ENCODE measurements around the gene SLC29A1. TPM values are rescaled to one million over a fixed set of nuclear protein-coding genes. Genes with fewer than 3 reads are reported as not detected.
A peak's percentile ranks its signal among the peaks of the same experiment; 100 is the strongest.

The SLC29A1 gene
- polyA plus RNA-seq, 2 donors, result 11.6 to 18.5 TPM

GRCh38 chr6:44245912-44246662 lies 22.7 kb downstream of the SLC29A1 start:
- H3K27ac ChIP-seq (ENCODE audit: low read depth in 2 of 2, low read length in 1 of 2), result peak overlapping the region; percentile 97 to 100
- WGBS, 2 donors, result 1% methylated on average over 61 to 62 of the region's 62 CpGs
- H3K4me3 ChIP-seq (ENCODE audit: low read depth in 1 of 2, low read length in 2 of 2), result peak overlapping the region; percentile 67 to 88
- no peaks in the 10 kb centered on the region for H3K9me3 ChIP-seq (ENCODE audit: control insufficient read depth in 2 of 2, insufficient read depth in 1 of 2, low read depth in 1 of 2, low read length in 1 of 2)
- H3K27me3 ChIP-seq (ENCODE audit: control insufficient read depth in 1 of 2, insufficient read depth in 2 of 2, low read length in 2 of 2), result no peaks in the 10 kb centered on the region
- H3K36me3 ChIP-seq (ENCODE audit: control insufficient read depth in 2 of 2, insufficient read depth in 2 of 2, low read length in 1 of 2), result peaks cover 10 to 12% of the 10 kb centered on the region in 2 donors
- H3K4me1 ChIP-seq (ENCODE audit: control insufficient read depth in 2 of 2, insufficient read depth in 2 of 2, low read length in 1 of 2), result peaks cover 0 to 4% of the 10 kb centered on the region in 2 donors

- no peaks in the 10 kb centered on the region for H3K9me3 ChIP-seq (ENCODE audit: control insufficient read depth in 2 of 2, insufficient read depth in 1 of 2, low read depth in 1 of 2, low read length in 1 of 2)
- H3K4me3 ChIP-seq (ENCODE audit: low read depth in 1 of 2, low read length in 2 of 2), result peak within 1 kb of the TSS; percentile 67 to 88
- WGBS, 2 donors, result 0% methylated on average over 34 of the region's 34 CpGs
- peaks cover 0 to 4% of the 10 kb centered on the region in 2 donors for H3K4me1 ChIP-seq (ENCODE audit: control insufficient read depth in 2 of 2, insufficient read depth in 2 of 2, low read length in 1 of 2)
- H3K27me3 ChIP-seq (ENCODE audit: control insufficient read depth in 1 of 2, insufficient read depth in 2 of 2, low read length in 2 of 2), result no peaks in the 10 kb centered on the region
- H3K36me3 ChIP-seq (ENCODE audit: control insufficient read depth in 2 of 2, insufficient read depth in 2 of 2, low read length in 1 of 2), result peaks cover 13 to 15% of the 10 kb centered on the region in 2 donors
- H3K27ac ChIP-seq (ENCODE audit: low read depth in 2 of 2, low read length in 1 of 2), result peak within 1 kb of the TSS; percentile 97 to 100
Measured at GRCh38 chr6:44246663-44247337, 23.4 kb downstream of the SLC29A1 start, which contains the start of gene HSP90AB1. Gene HSP90AB1, plus strand, starts transcription at chr6:44247101. Its CDS starts 1,529 bp downstream, at chr6:44248630.

- peaks cover 16 to 19% of the 10 kb centered on the region in 2 donors for H3K36me3 ChIP-seq (ENCODE audit: control insufficient read depth in 2 of 2, insufficient read depth in 2 of 2, low read length in 1 of 2)
- no peaks in the 10 kb centered on the region for H3K27me3 ChIP-seq (ENCODE audit: control insufficient read depth in 1 of 2, insufficient read depth in 2 of 2, low read length in 2 of 2)
- H3K27ac ChIP-seq (ENCODE audit: low read depth in 2 of 2, low read length in 1 of 2), result peak overlapping the region; percentile 75 to 100
- peaks cover 0 to 4% of the 10 kb centered on the region in 2 donors for H3K4me1 ChIP-seq (ENCODE audit: control insufficient read depth in 2 of 2, insufficient read depth in 2 of 2, low read length in 1 of 2)
- 0% methylated on average over 52 of the region's 52 CpGs for WGBS, 2 donors
- no peaks in the 10 kb centered on the region for H3K9me3 ChIP-seq (ENCODE audit: control insufficient read depth in 2 of 2, insufficient read depth in 1 of 2, low read depth in 1 of 2, low read length in 1 of 2)
- H3K4me3 ChIP-seq (ENCODE audit: low read depth in 1 of 2, low read length in 2 of 2), result peak overlapping the region; percentile 67 to 88
Measured at GRCh38 chr6:44247338-44248302, 24.2 kb downstream of the SLC29A1 start.

- WGBS, 2 donors, result 13 to 18% methylated on average over 1 of the region's 1 CpG
- Histone ChIP-seq H3K27ac (ENCODE audit: low read depth in 2 of 2, low read length in 1 of 2) (no peak overlapping the region), H3K4me1 (ENCODE audit: control insufficient read depth in 2 of 2, insufficient read depth in 2 of 2, low read length in 1 of 2) (peaks cover 0 to 4% of the 10 kb centered on the region in 2 donors), H3K9me3 (ENCODE audit: control insufficient read depth in 2 of 2, insufficient read depth in 1 of 2, low read depth in 1 of 2, low read length in 1 of 2) (no peaks in the 10 kb centered on the region), H3K4me3 (ENCODE audit: low read depth in 1 of 2, low read length in 2 of 2) (peak overlapping the region in 1 of 2 donors; percentile 88), H3K27me3 (ENCODE audit: control insufficient read depth in 1 of 2, insufficient read depth in 2 of 2, low read length in 2 of 2) (no peaks in the 10 kb centered on the region), H3K36me3 (ENCODE audit: control insufficient read depth in 2 of 2, insufficient read depth in 2 of 2, low read length in 1 of 2) (peaks cover 16 to 26% of the 10 kb centered on the region in 2 donors)
Measured at GRCh38 chr6:44248579-44248978, 25.2 kb downstream of the SLC29A1 start.

- H3K9me3 ChIP-seq (ENCODE audit: control insufficient read depth in 2 of 2, insufficient read depth in 1 of 2, low read depth in 1 of 2, low read length in 1 of 2), result no peaks in the 10 kb centered on the region
- H3K4me1 ChIP-seq (ENCODE audit: control insufficient read depth in 2 of 2, insufficient read depth in 2 of 2, low read length in 1 of 2), result peaks cover 0 to 4% of the 10 kb centered on the region in 2 donors
- peak overlapping the region in 1 of 2 donors; percentile 3 for H3K27ac ChIP-seq (ENCODE audit: low read depth in 2 of 2, low read length in 1 of 2)
- peak overlapping the region in 1 of 2 donors; percentile 88 for H3K4me3 ChIP-seq (ENCODE audit: low read depth in 1 of 2, low read length in 2 of 2)
- H3K27me3 ChIP-seq (ENCODE audit: control insufficient read depth in 1 of 2, insufficient read depth in 2 of 2, low read length in 2 of 2), result no peaks in the 10 kb centered on the region
- H3K36me3 ChIP-seq (ENCODE audit: control insufficient read depth in 2 of 2, insufficient read depth in 2 of 2, low read length in 1 of 2), result peaks cover 16 to 28% of the 10 kb centered on the region in 2 donors
- WGBS, 2 donors, result 64 to 70% methylated on average over 9 of the region's 9 CpGs
Measured at GRCh38 chr6:44249082-44249748, 25.8 kb downstream of the SLC29A1 start.

- Histone ChIP-seq H3K4me1 (ENCODE audit: control insufficient read depth in 2 of 2, insufficient read depth in 2 of 2, low read length in 1 of 2) (peaks cover 0 to 4% of the 10 kb centered on the region in 2 donors), H3K4me3 (ENCODE audit: low read depth in 1 of 2, low read length in 2 of 2) (no peak overlapping the region), H3K27ac (ENCODE audit: low read depth in 2 of 2, low read length in 1 of 2) (no peak overlapping the region), H3K27me3 (ENCODE audit: control insufficient read depth in 1 of 2, insufficient read depth in 2 of 2, low read length in 2 of 2) (no peaks in the 10 kb centered on the region), H3K9me3 (ENCODE audit: control insufficient read depth in 2 of 2, insufficient read depth in 1 of 2, low read depth in 1 of 2, low read length in 1 of 2) (no peaks in the 10 kb centered on the region), H3K36me3 (ENCODE audit: control insufficient read depth in 2 of 2, insufficient read depth in 2 of 2, low read length in 1 of 2) (peaks cover 16 to 38% of the 10 kb centered on the region in 2 donors)
- 68 to 71% methylated on average over 6 of the region's 6 CpGs for WGBS, 2 donors
Measured at GRCh38 chr6:44250067-44250717, 26.8 kb downstream of the SLC29A1 start.

- H3K27me3 ChIP-seq (ENCODE audit: control insufficient read depth in 1 of 2, insufficient read depth in 2 of 2, low read length in 2 of 2), result no peaks in the 10 kb centered on the region
- WGBS, 2 donors, result 74 to 78% methylated on average over 3 of the region's 3 CpGs
- no peaks in the 10 kb centered on the region for H3K9me3 ChIP-seq (ENCODE audit: control insufficient read depth in 2 of 2, insufficient read depth in 1 of 2, low read depth in 1 of 2, low read length in 1 of 2)
- no peak overlapping the region for H3K27ac ChIP-seq (ENCODE audit: low read depth in 2 of 2, low read length in 1 of 2)
- H3K36me3 ChIP-seq (ENCODE audit: control insufficient read depth in 2 of 2, insufficient read depth in 2 of 2, low read length in 1 of 2), result peaks cover 16 to 39% of the 10 kb centered on the region in 2 donors
- peaks cover 0 to 1% of the 10 kb centered on the region in 2 donors for H3K4me1 ChIP-seq (ENCODE audit: control insufficient read depth in 2 of 2, insufficient read depth in 2 of 2, low read length in 1 of 2)
- no peak overlapping the region for H3K4me3 ChIP-seq (ENCODE audit: low read depth in 1 of 2, low read length in 2 of 2)
Measured at GRCh38 chr6:44250718-44251123, 27.3 kb downstream of the SLC29A1 start.

- Histone ChIP-seq H3K4me1 (ENCODE audit: control insufficient read depth in 2 of 2, insufficient read depth in 2 of 2, low read length in 1 of 2) (peaks cover 0 to 6% of the 10 kb centered on the region in 2 donors), H3K9me3 (ENCODE audit: control insufficient read depth in 2 of 2, insufficient read depth in 1 of 2, low read depth in 1 of 2, low read length in 1 of 2) (no peaks in the 10 kb centered on the region), H3K27me3 (ENCODE audit: control insufficient read depth in 1 of 2, insufficient read depth in 2 of 2, low read length in 2 of 2) (no peaks in the 10 kb centered on the region), H3K4me3 (ENCODE audit: low read depth in 1 of 2, low read length in 2 of 2) (no peak overlapping the region), H3K36me3 (ENCODE audit: control insufficient read depth in 2 of 2, insufficient read depth in 2 of 2, low read length in 1 of 2) (peaks cover 16 to 39% of the 10 kb centered on the region in 2 donors), H3K27ac (ENCODE audit: low read depth in 2 of 2, low read length in 1 of 2) (no peak overlapping the region)
- WGBS, 2 donors, result 87 to 91% methylated on average over 14 of the region's 14 CpGs
Measured at GRCh38 chr6:44251576-44252524, 28.5 kb downstream of the SLC29A1 start.

Measured in esophagus (tissue), 2 donors.